H1 (cell line): ENCODE results near the gene PTPN22.

Source experiments
- CHD1 ChIP-seq: IDR thresholded peaks from 2 replicates; pipeline ENCODE4 v1.6.1; 2012; ENCODE audit warnings: low read depth, low read length, improper control_type of control experiment
- GABPA ChIP-seq: IDR thresholded peaks from 2 replicates; pipeline ENCODE4 v1.6.1; 2011; ENCODE audit warnings: mild to moderate bottlenecking, low read length, moderate library complexity, borderline replicate concordance; ENCODE audit not compliant: insufficient read depth
- POLR2A ChIP-seq, 2 experiments: IDR thresholded peaks; 1 replicate in 1 of 2; 2 replicates in 1 of 2; pipeline ENCODE4 v1.6.1; 2011; ENCODE audit warnings: low read depth in 2 of 2, low read length in 2 of 2, mild to moderate bottlenecking in 2 of 2; ENCODE audit errors: control extremely low read depth in 1 of 2
- POLR2AphosphoS5 ChIP-seq: IDR thresholded peaks from 2 replicates; pipeline ENCODE4 v1.6.1; 2011; ENCODE audit warnings: low read depth, low read length
- TAF1 ChIP-seq: IDR thresholded peaks from 2 replicates; pipeline ENCODE4 v1.6.1; 2011; ENCODE audit warnings: mild to moderate bottlenecking, low read depth, low read length
- TF ChIP-seq, protein P1 (sequence below), 3 experiments: IDR thresholded peaks; 1 replicate in 2 of 3; 2 replicates in 1 of 3; pipeline versions ENCODE4 v1.5.1 to v1.6.1; 2011; ENCODE audit warnings: low read length in 3 of 3, mild to moderate bottlenecking in 3 of 3, inconsistent platforms in 2 of 3, low read depth in 1 of 3, moderate library complexity in 1 of 3; ENCODE audit not compliant: insufficient read depth in 1 of 3; ENCODE audit errors: control extremely low read depth in 1 of 3
- TF ChIP-seq, protein P2 (sequence below): IDR thresholded peaks from 2 replicates; pipeline ENCODE4 v1.6.1; 2012; ENCODE audit warnings: inconsistent platforms

DNA sequence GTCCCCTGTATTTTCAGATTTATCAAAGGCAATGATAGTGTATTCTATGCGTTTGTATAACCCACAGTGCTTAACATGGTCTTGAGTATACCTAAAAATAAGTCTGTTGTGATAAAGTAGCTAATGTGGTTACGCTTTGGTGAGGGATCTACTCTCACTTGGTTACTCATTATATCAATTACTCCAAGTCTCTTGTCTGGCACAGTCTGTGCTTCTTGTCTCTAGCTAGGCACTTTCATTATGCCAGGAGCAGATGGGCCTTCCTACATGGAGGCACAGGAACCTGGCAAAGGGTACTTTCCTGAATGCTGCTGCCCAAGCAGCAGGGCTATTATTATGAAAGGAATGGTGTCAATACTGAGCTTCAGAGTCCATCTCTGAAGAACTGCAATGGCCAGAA lies 4.2 kb upstream of the PTPN22 start:
- TF ChIP-seq, protein P1, sequence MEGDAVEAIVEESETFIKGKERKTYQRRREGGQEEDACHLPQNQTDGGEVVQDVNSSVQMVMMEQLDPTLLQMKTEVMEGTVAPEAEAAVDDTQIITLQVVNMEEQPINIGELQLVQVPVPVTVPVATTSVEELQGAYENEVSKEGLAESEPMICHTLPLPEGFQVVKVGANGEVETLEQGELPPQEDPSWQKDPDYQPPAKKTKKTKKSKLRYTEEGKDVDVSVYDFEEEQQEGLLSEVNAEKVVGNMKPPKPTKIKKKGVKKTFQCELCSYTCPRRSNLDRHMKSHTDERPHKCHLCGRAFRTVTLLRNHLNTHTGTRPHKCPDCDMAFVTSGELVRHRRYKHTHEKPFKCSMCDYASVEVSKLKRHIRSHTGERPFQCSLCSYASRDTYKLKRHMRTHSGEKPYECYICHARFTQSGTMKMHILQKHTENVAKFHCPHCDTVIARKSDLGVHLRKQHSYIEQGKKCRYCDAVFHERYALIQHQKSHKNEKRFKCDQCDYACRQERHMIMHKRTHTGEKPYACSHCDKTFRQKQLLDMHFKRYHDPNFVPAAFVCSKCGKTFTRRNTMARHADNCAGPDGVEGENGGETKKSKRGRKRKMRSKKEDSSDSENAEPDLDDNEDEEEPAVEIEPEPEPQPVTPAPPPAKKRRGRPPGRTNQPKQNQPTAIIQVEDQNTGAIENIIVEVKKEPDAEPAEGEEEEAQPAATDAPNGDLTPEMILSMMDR (IDR thresholded peaks at IDR 0.05; ENCODE audit: control extremely low read depth in 1 of 3, insufficient read depth in 1 of 3, low read depth in 1 of 3, low read length in 3 of 3) = no peak
- TF ChIP-seq, protein P2, sequence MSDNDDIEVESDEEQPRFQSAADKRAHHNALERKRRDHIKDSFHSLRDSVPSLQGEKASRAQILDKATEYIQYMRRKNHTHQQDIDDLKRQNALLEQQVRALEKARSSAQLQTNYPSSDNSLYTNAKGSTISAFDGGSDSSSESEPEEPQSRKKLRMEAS = no peak
- TF ChIP-seq POLR2AphosphoS5 (no peak), POLR2A (IDR thresholded peaks at IDR 0.05; ENCODE audit: control extremely low read depth in 1 of 2, low read depth in 2 of 2, low read length in 2 of 2) (no peak), GABPA (no peak), CHD1 (no peak), TAF1 (no peak)
